GM19193 (cell line): ENCODE measurements around the gene TMEM109.

Source experiments
- POLR2A ChIP-seq: IDR thresholded peaks from 4 replicates; pipeline ENCODE4 v1.6.1; 2011; ENCODE audit not compliant: insufficient read depth, insufficient read length; ENCODE audit errors: extremely low read depth

TMEM109 gene

DNA sequence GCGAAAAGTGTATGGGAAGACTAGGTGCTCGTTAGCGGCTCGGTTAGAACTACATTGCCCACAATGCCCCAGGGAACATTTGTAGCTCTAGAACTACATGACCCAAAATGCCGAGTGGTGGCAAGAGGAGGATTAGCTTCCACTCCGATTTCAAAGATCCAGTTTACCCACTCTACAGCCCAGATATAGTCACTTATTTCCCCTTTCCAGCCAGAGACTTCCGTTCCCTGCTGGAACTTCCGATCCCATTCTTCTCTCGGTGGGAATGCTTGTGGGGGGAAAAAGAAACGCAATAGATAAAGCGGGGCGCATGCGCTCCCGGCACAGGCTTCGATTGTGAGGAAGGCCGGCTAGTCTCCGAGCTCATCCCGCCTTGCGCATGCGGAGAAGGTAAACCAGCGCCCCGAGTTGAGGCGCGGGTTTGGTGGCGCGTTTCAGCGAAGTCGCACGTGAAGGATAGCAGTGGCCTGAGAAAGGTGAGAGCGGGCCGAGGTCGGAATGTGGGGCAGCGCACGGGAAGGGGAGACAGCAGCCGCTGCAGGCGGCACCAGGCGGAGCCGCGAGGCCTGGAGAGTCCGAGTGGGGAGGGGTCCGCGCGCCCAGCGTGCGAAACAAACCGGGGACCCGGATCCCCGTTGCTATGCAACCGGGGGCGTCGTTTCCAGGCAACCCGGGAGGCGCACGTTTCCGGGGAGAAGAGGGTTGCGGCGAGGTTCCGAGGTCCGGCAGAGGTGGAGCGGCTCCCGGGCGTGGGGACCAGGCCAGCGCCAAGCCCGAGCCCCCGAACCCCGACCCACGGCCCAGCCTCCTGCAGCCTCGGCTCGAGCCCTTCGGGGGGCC lies at the start of gene TMEM109:
TSS of gene TMEM109 (plus strand) at position 366 of the 840 bp plus-strand sequence. CDS start 5,536 bp downstream, outside the sequence.
- TF ChIP-seq POLR2A: peak; percentile 39

- TF ChIP-seq POLR2A: no peak
These were observed 49.0 kb upstream of the TMEM109 start for GRCh38 chr11:60864856-60865513.

DNA sequence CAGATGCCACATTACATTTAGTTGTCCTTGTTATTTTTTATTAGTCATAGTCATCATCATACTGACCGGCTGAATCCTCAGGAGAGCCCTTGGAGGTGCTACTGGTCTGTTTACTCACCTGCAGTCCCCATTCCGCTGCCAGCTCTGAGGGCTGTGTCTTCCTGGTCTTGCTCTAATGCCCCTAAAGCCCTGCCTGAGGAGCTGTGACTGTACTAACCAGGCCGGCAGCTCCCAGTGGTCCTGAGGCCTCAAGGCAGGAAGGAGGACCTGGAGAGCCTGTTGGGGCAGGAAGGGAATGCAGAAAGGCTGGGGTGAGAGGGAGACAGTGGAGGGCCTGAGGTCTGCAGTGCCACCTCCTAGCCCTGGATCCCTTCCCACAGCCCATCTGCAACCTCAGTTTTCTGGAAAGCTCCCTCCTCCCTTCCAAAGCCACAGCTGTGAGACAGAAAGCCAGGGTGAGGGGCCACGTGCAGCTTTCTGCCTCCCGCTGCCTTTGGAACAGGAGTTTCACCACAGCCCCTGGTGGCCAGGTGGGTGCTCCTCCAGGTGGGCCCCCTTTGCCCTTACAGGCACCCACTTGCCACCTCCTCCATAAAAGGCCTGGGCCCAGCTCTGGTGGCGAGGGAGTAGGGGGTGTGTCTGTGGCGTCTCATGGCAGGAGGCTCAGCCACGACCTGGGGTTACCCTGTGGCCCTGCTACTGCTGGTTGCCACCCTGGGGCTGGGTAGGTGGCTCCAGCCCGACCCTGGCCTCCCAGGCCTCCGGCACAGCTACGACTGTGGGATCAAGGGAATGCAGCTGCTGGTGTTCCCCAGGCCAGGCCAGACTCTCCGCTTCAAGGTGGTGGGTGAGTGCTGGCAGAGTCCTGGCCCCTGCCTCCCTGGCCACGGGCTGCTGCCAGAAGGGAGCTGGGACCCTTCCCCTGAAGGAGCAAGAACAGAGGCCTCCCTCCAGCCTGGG lies 46.8 kb upstream of the TMEM109 start, which contains the start of gene ZP1:
TSS of gene ZP1 (plus strand) at position 632 of the 960 bp plus-strand sequence. CDS start at position 652, 20 bp downstream.
- TF ChIP-seq POLR2A: no peak

DNA sequence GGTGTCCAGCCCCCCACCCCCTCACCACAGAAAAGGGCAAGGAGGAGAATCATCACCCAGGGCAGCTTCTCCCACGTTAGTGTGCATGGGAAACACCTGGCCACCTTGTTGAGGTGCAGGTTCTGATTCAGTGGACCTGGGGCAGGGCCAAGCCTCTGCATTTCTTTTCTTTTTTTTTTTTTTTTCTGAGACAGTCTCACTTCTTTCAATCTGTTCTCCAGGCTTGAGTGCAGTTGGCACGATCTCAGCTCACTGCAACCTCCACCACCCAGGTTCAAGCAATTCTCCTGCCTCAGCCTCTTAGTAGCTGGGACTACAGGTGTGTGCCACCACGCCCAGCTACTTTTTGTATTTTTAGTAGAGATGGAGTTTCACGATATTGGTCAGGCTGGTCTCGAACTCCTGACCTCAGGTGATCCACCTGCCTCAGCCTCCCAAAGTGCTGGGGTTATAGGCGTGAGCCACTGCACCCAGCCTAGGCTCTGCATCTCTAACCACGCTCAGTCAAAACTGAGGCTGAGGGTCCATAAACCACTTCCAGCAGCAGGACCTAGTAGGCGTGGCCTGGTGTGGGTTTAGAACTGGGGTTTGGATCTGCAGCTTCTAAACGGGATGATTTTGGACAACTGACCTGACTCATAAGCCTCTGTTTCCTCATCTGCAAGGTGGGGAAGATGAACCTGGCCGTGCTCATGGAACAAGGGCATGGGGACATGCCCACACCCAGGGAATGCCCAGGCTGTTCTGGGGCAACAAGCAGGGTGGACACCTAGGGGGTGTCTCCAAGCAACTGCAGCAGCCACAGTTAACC lies 45.9 kb upstream of the TMEM109 start:
- TF ChIP-seq POLR2A: no peak

GRCh38 chr11:60868682-60869450 lies 45.1 kb upstream of the TMEM109 start:
- TF ChIP-seq POLR2A: no peak

DNA sequence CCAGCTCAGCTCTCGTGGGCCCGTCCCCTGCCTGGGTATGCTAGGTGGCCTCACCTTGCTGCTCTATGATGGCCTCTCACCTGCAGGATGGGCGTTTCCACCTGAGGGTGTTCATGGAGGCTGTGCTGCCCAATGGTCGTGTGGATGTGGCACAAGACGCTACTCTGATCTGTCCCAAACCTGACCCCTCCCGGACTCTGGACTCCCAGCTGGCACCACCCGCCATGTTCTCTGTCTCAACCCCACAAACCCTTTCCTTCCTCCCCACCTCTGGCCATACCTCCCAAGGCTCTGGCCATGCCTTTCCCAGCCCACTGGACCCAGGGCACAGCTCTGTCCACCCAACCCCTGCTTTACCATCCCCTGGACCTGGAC lies 44.5 kb upstream of the TMEM109 start:
- no peak for TF ChIP-seq POLR2A

DNA sequence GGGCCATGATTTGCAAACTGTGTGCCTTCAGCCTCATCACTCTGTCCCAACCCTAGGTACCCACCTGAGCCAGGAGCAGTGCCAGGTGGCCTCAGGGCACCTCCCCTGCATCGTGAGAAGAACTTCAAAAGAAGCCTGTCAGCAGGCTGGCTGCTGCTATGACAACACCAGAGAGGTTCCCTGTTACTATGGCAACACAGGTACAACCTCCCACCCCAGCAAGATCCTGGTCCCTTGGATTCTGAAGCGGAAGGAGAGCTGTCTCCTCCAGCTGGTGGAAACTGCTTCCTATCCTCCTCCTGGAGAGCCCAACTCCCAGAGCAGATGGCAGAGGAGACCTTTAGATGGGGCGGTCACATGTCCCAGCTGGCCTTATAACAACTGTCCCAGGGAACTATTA lies 43.7 kb upstream of the TMEM109 start:
- no peak for TF ChIP-seq POLR2A

- no peak for TF ChIP-seq POLR2A
These were observed 43.1 kb upstream of the TMEM109 start for GRCh38 chr11:60870733-60871377.

- TF ChIP-seq POLR2A: no peak
These were observed 42.4 kb upstream of the TMEM109 start for GRCh38 chr11:60871378-60872061.

- no peak for TF ChIP-seq POLR2A
These were observed 41.6 kb upstream of the TMEM109 start for GRCh38 chr11:60872124-60872960.

DNA sequence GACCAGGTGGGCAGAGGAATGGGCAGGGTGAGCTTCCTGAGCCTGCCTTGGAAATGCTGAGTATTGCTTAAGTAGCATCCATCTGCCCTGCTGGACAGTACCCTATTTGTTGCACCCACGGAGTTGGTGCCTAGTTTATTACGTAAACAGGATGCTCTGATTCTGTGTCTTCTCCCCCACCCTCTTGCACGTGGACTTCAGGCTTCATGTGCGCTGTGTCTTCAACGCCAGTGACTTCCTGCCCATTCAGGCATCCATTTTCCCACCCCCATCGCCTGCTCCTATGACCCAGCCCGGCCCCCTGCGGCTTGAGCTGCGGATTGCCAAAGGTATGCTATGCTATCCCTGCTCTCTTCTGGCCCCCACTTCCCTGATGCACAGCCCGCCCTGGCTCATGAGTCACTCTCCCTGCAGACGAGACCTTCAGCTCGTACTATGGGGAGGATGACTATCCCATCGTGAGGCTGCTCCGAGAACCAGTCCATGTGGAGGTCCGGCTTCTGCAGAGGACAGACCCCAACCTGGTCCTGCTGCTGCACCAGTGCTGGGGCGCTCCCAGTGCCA lies 40.9 kb upstream of the TMEM109 start:
- no peak for TF ChIP-seq POLR2A

DNA sequence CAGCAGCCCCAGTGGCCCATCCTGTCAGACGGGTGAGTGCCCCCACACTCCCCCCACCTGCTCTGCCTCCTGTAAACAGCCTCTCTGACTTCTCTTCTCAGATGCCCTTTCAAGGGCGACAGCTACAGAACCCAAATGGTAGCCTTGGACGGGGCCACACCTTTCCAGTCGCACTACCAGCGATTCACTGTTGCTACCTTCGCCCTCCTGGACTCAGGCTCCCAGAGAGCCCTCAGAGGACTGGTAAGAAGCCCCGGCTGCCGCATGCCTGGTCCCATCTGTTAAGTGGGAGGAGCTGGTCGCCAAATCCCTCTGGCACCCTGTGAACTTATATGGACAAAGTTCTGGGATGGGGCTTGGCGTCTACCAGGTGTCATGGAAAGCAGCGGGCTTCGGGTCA lies 40.4 kb upstream of the TMEM109 start:
- TF ChIP-seq POLR2A: no peak
